Nasal cavity respiratory epithelium epithelial cell of viscerocranial mucosa (primary cell): ENCODE data around the gene ZSCAN32. TPM values are rescaled to one million over a fixed set of nuclear protein-coding genes. Genes with fewer than 3 reads are reported as not detected.

Source experiments
- total RNA-seq: library from RNA; depleted of rRNA; stranded (reverse); fragments of >200 nt; gene quantifications from 2 replicates; pipeline ENCODE4 v1.2.3, GENCODE V29; 2014

The ZSCAN32 gene
- 20.5 and 20.6 TPM in 2 replicates for total RNA-seq

DNA sequence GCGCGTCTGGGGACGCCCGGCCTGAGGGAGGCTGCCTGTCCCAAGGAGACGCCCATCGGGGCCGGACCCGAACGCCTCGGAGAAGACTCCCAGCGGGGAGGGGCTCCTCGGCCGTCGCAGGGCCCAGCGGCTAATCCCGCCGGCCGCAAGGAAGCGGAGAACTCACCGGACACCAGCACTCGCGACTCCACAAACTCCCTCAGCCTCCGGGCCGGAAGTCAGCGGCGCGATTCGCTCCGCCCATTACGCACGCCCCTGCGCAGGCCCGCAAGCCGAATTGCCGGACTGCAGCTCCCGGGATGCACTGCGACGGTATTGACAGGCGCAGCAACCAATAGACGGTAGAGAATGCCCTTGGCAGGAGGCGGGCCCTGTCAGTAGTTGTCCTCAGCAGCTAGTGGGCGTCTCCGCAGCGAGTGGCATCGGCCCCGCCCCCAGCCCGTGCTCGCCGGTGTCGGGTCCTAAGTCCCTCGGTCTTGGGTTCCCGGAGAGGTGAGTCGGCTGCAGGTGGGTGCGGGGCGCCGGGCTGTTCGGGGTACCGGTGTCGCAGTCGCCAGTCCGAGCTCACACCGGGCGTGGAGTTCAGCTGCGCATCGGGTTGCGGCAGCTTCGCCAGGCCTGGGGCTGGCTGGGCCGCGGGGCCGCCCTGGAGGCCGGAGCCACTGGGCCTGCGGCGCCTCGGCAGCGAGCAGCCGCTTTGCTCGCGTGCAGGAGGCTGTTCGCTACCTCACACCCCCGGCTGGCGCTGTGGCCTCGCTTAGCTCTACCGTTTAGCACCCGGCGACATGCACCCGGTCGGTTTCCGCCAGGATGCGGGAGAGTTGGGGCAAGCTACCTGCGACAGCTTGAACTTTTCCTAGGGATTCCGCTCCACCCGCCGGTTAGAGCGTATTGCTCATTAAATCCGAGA lies at the start of gene ZSCAN32, which contains the start of gene ZNF174:
Gene ZSCAN32, minus strand, starts transcription at position 226 of the 910 bp plus-strand sequence. CDS start 3,447 bp downstream, outside the sequence.
Gene ZNF174, plus strand, starts transcription at position 437 of the 910 bp plus-strand sequence. CDS start 790 bp downstream, outside the sequence.

DNA sequence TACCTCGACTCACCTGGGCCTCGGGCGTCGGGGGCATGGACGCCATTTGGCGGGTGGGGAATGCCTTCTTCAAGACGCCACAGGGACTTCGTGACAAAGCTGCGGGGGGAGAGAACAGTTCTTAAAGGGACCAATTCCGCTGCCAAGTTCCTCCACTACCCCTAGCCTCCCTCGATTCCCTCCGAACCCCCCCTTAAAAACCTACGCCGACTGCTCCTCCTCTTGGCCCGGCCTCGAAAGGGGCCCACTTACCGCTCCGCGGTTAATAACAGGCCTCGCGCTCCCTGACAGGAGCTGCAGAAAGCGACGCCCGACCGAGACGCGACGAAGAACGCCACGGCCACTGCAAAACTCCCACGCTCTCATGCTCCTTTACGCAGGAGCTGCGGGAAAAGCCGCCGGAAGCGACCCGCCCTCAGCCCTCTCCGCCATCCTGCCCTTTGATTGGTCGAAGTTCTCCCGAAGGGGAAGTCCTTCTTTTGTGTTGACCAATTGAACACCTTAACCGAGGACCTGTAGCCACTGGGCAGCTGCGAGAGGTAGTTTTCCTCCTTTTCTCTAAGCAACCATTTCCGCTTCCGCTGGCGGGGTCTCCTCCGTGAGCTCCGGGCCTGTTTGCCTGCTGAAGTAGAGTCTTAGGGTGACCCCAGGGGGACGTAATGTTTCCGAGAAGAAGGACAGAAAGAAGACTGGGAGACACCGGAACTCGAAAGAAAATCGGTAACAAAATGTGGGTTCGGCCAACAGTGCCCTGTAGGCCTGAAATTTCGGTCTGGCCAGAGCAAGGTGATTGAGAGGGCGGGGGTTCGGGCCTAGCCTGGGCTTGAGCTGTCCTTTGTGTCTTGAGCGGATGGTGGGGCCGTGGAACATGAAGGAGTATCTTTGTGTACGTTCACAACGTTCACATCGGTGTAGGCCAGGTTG lies 42.6 kb upstream of the ZSCAN32 start, which contains the start of the genes NAA60 and ZNF597:
Gene NAA60, plus strand, starts transcription at position 573 of the 924 bp plus-strand sequence. CDS start 32,548 bp downstream, outside the sequence.
Gene ZNF597, minus strand, starts transcription at position 397 of the 924 bp plus-strand sequence. Its CDS starts 351 bp downstream, at position 46.

GRCh38 chr16:3355589-3355988 lies 45.2 kb downstream of the ZSCAN32 start, which contains the start of gene OR2C1:
Gene OR2C1 (plus strand): TSS chr16:3355889. CDS start chr16:3355941, 52 bp downstream.

Other genes starting within 250 kb of the ZSCAN32 start
- gene OR1F1, start 212.8 kb downstream of the ZSCAN32 start, total RNA-seq, result 0.14 TPM in 1 of 2 replicates, not detected in the other
- gene ZNF200, start 165.8 kb downstream of the ZSCAN32 start, total RNA-seq, result 9.9 and 13.7 TPM in 2 replicates
- gene MEFV, start 144.4 kb downstream of the ZSCAN32 start, total RNA-seq, result under 0.01 and 0.07 TPM in 2 replicates
- 55.7 and 64.9 TPM in 2 replicates for gene ZNF263, start 117.5 kb downstream of the ZSCAN32 start, total RNA-seq
- 6.0 and 7.9 TPM in 2 replicates for gene TIGD7, start 95.6 kb downstream of the ZSCAN32 start, total RNA-seq
- 25.6 and 36.6 TPM in 2 replicates for gene ZNF75A, start 95.5 kb downstream of the ZSCAN32 start, total RNA-seq
- gene OR2C1, start 45.1 kb downstream of the ZSCAN32 start, total RNA-seq, result not detected in 2 replicates
- gene ZNF174, start 211 bp upstream of the ZSCAN32 start, total RNA-seq, result 5.5 and 8.5 TPM in 2 replicates
- gene ZNF597, start 42.5 kb upstream of the ZSCAN32 start, total RNA-seq, result 2.7 and 4.6 TPM in 2 replicates
- 6.5 and 17.8 TPM in 2 replicates for gene NAA60, start 42.7 kb upstream of the ZSCAN32 start, total RNA-seq
- not detected in 2 replicates for gene C16orf90, start 94.5 kb upstream of the ZSCAN32 start, total RNA-seq
- 9.2 and 24.7 TPM in 2 replicates for gene CLUAP1, start 100.0 kb upstream of the ZSCAN32 start, total RNA-seq
- gene NLRC3, start 176.4 kb upstream of the ZSCAN32 start, total RNA-seq, result under 0.01 and 0.07 TPM in 2 replicates
- gene SLX4, start 210.6 kb upstream of the ZSCAN32 start, total RNA-seq, result 3.4 and 5.3 TPM in 2 replicates